Measurements from ENCODE around the gene TTC31.
A peak's percentile ranks its signal among the peaks of the same experiment; 100 is the strongest.

TTC31 gene

DNA sequence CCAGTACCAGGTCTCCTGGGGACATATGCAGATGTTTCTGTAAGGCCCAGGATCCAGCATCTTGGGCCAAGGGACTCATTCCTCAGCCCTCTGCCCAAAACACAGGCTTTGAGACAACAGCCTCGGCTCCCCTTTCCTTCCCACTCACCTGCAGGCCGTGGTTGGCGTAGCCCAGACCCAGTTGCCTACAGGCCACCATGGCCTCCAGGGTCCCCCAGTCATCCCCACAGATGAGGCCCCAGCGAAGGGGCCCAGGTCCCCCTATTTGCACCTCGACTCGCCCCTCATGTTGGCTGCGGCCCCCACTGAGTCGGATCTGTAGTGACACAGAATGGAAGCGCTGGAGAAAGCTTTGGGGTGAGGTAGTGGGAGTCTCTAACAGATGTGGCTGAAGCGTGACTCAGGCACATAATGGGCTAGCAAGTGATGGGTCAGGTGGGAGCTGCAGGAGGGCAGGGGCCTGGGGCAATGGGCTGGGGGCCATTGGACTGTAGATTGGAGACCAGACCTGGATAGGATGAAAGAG lies 52.6 kb downstream of the TTC31 start:
- in situ Hi-C loops (cut with MboI; ENCODE audit: low pct_unique_long_range_greater_than_20kb, low sequenced_read_pairs), result no loop called here
- no peak for DNase-seq

DNA sequence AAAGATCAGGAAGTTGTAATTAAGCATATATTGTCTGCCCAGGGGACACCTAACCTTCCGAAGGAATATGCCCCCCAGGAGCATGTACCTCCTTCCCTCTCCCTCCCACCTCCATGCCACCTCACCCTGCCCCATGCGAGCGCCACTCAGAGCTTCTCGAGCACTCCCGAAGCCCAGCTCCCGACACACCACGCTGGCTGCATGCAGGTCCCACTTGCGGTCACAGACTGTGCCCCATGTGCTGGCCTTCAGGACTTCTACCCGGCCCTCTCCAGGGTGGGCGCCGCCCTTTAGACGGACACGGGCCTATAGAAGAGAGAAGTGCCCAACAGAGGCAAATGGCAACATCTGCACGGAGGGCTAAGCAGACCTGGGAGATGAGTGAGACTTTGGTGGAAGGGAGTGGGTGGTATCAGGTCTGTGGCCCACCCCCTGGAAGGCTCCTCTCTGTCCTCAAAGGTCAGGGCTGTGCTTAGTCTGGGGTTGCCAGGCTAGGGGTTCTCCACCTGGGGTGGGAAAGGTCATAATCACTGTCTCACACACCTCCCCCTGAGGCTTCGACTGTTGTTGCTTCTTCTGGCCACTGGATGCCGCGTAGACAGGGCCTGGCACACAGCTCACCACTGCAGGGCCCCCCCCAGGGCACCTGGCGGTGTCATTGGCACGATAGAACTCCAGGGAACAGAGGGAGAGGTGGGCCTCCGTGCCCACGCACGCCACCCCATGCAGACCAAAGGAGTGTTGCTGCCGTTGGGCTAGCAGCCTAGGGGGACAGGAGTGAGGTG lies 53.5 kb downstream of the TTC31 start:
- no peak for DNase-seq
- in situ Hi-C loops (cut with MboI; ENCODE audit: low pct_unique_long_range_greater_than_20kb, low sequenced_read_pairs), result no loop called here

DNA sequence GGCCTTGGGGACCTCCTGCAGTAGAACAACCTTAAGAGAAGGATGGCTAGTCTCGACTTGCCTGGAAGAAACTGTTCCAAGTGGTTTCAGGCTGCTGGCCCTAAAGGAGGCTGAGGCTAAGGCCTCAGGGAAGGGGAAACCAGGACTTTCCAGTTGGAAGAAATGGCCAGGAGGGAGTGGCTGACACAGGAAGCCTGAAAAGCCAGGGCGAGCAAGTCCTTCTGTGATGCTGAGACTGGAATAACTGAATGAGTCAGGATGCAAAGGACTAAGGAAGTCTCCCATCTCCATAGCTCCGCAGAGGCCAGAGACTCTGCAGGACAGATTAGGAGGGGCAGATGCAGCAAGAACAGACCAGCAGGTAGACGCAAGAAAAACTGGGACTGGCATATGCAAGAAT lies 54.3 kb downstream of the TTC31 start:
- DNase-seq, result no peak
- in situ Hi-C loops (cut with MboI; ENCODE audit: low pct_unique_long_range_greater_than_20kb, low sequenced_read_pairs), result no loop called here

DNA sequence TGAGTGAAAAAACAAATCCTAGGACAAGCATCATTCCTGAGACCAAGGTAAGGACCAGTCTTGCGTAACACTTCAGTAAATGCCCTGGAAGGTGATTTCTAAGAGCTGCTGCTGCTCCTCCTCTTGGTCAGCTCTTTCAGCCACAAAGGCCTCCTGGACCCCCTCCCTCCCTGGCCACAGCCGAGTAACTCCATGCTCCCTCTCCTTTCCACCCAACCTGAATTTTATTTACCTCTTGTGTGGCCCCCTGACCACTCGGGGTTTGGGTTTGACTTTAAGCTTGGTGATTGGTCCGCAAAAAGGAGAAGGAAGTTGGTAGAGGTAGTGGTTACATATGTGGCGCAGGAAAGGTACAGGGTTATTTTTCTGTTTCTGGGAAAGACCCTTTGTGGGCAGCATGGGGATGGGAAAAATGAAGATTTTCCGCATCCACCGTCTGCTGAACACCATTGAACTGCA lies 56.0 kb downstream of the TTC31 start:
- DNase-seq, result peak; percentile 60
- in situ Hi-C loops (cut with MboI; ENCODE audit: low pct_unique_long_range_greater_than_20kb, low sequenced_read_pairs), result no loop called here

DNA sequence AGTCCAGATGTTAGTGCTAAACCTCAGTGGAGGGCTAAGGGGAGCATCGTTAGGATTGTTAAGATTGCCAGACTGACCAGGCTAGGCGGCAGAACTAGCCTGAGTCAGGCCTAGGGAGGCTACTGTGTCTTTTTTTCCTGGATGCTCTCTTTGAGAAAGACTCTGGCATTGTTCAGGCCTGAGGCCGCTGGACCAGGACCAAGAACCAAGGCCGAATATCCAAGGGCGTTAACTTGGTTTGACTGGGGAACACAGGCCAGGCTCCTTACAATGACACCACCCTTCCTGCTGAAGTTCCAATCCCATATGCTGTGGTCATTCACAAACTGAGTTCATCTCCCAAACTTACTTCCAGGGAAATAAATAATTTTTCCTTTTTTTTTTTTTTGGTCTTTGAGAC lies 57.4 kb downstream of the TTC31 start:
- DNase-seq, result no peak
- in situ Hi-C loops (cut with MboI; ENCODE audit: low pct_unique_long_range_greater_than_20kb, low sequenced_read_pairs), result no loop called here

DNA sequence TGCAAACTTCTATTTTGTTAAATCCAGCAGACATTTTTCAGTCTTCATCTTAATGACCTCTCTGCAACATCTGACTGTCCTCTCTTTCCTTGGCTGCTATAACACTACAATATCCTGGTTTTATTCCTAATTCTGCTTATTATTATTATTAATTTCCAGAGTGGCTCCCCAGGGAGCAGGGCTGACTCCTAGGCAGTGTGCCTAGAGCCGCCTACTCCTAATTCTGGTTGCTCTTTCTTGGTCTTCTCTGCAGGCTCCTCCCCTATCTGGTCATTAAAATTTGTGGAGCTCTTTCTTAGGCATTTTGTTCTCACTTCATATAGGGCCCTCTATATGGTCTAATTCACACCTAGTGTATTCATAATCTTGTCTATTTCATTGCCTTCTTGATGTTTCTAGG lies 60.1 kb downstream of the TTC31 start:
- in situ Hi-C loops (cut with MboI; ENCODE audit: low pct_unique_long_range_greater_than_20kb, low sequenced_read_pairs), result no loop called here
- DNase-seq, result no peak
